ENCODE results near the gene MYB. TPM values are rescaled to one million over a fixed set of nuclear protein-coding genes. Genes with fewer than 3 reads are reported as not detected.
A peak's percentile ranks its signal among the peaks of the same experiment; 100 is the strongest.

The MYB gene
- 7.9 and 10.4 TPM in 2 replicates for total RNA-seq (2014; rRNA removed; shearing (Covaris generic))
- polyA plus RNA-seq (2016; fragmentation: Nextera tagmentation; extraction: Ambion mirVana) = 3.0 and 4.2 TPM in 2 replicates
- long read RNA-seq, partial matches to known transcripts = 0 of 2 reads
- long read RNA-seq, other reads (novel, unspliced or antisense) = 1 of 2 reads

DNA sequence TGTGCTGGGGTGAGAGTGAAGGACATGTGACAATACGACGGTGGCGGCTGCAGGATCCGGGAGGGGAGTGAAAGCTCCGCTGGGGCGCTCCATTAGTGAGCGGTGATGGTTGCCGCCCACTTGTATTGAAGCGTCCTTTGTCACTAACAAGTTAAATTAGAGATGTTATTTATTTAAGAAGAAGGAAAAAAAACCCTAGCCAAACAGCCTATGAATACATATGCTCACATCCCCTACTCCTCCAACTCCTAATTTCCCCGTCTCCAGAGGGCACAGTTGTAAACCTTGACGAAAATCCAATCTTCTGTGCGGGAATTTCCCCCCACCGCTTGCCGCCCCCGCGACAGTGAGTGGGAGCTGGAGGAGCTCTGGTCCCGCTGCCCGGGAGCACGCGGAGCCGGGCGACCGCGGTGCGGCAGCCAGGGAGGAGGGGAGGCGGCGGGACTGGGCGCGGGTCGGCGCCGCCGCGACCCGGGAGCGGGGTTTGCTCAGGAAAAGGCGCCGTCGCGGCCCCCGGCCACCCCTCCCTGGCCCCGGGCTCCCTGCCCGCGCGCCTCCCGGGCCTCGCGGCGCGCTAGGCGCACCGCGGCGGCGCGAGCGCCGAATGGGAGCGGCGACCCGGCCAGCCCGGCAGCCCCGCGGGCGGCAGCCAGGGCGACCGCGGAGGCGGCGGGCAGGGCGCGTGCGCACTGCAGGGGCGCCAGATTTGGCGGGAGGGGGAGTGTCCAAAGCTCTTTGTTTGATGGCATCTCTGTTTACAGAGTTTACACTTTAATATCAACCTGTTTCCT lies at the start of gene MYB:
MYB (plus strand) TSS at position 767 of the 791 bp plus-strand sequence. CDS start 206 bp downstream, outside the sequence.
- H3K27ac Mint-ChIP-seq = no peak within 1 kb of the TSS

More for the DNA sequence above, at the start of gene MYB:
- peak within 1 kb of the TSS; percentile 97 for H2AFZ ChIP-seq
- H3K4me1 Mint-ChIP-seq = peaks cover 8% of the 10 kb centered on the region
- peaks cover 41% of the 10 kb centered on the region for H3K27me3 ChIP-seq (ENCODE audit: insufficient read depth)
- peak; percentile 82 for DNase-seq (ENCODE audit: low spot score)
- H3K9me2 ChIP-seq (ENCODE audit: insufficient read depth) = no peaks in the 10 kb centered on the region
- no peak within 1 kb of the TSS for H3K27ac ChIP-seq (ENCODE audit: low read depth)
- peaks cover 12% of the 10 kb centered on the region for H3K4me1 ChIP-seq (ENCODE audit: insufficient read depth)
- peaks cover 27% of the 10 kb centered on the region for H3K27me3 Mint-ChIP-seq (ENCODE audit: insufficient read depth, low read depth, poor library complexity)
- peak within 1 kb of the TSS; percentile 79 for H3K4me3 Mint-ChIP-seq
- H3K4me3 ChIP-seq = peak within 1 kb of the TSS; percentile 90
- H4K20me1 ChIP-seq (replicated peaks; ENCODE audit: insufficient read depth) = no peaks in the 10 kb centered on the region
- TF ChIP-seq POLR2AphosphoS5 (IDR thresholded peaks at IDR 0.05; ENCODE audit: low read depth) = no peak
- TF ChIP-seq ZNF114 (CRISPR knock-in tag; IDR thresholded peaks at IDR 0.05) = no peak
- TF ChIP-seq ZNF331 (CRISPR knock-in tag; IDR thresholded peaks at IDR 0.05; ENCODE audit: low read depth) = no peak
- TF ChIP-seq, protein P1, sequence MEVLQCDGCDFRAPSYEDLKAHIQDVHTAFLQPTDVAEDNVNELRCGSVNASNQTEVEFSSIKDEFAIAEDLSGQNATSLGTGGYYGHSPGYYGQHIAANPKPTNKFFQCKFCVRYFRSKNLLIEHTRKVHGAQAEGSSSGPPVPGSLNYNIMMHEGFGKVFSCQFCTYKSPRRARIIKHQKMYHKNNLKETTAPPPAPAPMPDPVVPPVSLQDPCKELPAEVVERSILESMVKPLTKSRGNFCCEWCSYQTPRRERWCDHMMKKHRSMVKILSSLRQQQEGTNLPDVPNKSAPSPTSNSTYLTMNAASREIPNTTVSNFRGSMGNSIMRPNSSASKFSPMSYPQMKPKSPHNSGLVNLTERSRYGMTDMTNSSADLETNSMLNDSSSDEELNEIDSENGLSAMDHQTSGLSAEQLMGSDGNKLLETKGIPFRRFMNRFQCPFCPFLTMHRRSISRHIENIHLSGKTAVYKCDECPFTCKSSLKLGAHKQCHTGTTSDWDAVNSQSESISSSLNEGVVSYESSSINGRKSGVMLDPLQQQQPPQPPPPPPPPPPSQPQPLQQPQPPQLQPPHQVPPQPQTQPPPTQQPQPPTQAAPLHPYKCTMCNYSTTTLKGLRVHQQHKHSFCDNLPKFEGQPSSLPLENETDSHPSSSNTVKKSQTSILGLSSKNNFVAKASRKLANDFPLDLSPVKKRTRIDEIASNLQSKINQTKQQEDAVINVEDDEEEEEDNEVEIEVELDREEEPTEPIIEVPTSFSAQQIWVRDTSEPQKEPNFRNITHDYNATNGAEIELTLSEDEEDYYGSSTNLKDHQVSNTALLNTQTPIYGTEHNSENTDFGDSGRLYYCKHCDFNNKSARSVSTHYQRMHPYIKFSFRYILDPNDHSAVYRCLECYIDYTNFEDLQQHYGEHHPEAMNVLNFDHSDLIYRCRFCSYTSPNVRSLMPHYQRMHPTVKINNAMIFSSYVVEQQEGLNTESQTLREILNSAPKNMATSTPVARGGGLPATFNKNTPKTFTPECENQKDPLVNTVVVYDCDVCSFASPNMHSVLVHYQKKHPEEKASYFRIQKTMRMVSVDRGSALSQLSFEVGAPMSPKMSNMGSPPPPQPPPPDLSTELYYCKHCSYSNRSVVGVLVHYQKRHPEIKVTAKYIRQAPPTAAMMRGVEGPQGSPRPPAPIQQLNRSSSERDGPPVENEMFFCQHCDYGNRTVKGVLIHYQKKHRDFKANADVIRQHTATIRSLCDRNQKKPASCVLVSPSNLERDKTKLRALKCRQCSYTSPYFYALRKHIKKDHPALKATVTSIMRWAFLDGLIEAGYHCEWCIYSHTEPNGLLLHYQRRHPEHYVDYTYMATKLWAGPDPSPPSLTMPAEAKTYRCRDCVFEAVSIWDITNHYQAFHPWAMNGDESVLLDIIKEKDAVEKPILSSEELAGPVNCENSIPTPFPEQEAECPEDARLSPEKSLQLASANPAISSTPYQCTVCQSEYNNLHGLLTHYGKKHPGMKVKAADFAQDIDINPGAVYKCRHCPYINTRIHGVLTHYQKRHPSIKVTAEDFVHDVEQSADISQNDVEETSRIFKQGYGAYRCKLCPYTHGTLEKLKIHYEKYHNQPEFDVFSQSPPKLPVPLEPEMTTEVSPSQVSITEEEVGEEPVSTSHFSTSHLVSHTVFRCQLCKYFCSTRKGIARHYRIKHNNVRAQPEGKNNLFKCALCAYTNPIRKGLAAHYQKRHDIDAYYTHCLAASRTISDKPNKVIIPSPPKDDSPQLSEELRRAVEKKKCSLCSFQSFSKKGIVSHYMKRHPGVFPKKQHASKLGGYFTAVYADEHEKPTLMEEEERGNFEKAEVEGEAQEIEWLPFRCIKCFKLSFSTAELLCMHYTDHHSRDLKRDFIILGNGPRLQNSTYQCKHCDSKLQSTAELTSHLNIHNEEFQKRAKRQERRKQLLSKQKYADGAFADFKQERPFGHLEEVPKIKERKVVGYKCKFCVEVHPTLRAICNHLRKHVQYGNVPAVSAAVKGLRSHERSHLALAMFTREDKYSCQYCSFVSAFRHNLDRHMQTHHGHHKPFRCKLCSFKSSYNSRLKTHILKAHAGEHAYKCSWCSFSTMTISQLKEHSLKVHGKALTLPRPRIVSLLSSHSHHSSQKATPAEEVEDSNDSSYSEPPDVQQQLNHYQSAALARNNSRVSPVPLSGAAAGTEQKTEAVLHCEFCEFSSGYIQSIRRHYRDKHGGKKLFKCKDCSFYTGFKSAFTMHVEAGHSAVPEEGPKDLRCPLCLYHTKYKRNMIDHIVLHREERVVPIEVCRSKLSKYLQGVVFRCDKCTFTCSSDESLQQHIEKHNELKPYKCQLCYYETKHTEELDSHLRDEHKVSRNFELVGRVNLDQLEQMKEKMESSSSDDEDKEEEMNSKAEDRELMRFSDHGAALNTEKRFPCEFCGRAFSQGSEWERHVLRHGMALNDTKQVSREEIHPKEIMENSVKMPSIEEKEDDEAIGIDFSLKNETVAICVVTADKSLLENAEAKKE (CRISPR knock-in tag; IDR thresholded peaks at IDR 0.05) = no peak
- TF ChIP-seq, protein P2, sequence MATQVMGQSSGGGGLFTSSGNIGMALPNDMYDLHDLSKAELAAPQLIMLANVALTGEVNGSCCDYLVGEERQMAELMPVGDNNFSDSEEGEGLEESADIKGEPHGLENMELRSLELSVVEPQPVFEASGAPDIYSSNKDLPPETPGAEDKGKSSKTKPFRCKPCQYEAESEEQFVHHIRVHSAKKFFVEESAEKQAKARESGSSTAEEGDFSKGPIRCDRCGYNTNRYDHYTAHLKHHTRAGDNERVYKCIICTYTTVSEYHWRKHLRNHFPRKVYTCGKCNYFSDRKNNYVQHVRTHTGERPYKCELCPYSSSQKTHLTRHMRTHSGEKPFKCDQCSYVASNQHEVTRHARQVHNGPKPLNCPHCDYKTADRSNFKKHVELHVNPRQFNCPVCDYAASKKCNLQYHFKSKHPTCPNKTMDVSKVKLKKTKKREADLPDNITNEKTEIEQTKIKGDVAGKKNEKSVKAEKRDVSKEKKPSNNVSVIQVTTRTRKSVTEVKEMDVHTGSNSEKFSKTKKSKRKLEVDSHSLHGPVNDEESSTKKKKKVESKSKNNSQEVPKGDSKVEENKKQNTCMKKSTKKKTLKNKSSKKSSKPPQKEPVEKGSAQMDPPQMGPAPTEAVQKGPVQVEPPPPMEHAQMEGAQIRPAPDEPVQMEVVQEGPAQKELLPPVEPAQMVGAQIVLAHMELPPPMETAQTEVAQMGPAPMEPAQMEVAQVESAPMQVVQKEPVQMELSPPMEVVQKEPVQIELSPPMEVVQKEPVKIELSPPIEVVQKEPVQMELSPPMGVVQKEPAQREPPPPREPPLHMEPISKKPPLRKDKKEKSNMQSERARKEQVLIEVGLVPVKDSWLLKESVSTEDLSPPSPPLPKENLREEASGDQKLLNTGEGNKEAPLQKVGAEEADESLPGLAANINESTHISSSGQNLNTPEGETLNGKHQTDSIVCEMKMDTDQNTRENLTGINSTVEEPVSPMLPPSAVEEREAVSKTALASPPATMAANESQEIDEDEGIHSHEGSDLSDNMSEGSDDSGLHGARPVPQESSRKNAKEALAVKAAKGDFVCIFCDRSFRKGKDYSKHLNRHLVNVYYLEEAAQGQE (IDR thresholded peaks at IDR 0.05; ENCODE audit: unreplicated experiment) = no peak
- TF ChIP-seq, protein P3, sequence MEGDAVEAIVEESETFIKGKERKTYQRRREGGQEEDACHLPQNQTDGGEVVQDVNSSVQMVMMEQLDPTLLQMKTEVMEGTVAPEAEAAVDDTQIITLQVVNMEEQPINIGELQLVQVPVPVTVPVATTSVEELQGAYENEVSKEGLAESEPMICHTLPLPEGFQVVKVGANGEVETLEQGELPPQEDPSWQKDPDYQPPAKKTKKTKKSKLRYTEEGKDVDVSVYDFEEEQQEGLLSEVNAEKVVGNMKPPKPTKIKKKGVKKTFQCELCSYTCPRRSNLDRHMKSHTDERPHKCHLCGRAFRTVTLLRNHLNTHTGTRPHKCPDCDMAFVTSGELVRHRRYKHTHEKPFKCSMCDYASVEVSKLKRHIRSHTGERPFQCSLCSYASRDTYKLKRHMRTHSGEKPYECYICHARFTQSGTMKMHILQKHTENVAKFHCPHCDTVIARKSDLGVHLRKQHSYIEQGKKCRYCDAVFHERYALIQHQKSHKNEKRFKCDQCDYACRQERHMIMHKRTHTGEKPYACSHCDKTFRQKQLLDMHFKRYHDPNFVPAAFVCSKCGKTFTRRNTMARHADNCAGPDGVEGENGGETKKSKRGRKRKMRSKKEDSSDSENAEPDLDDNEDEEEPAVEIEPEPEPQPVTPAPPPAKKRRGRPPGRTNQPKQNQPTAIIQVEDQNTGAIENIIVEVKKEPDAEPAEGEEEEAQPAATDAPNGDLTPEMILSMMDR (conservative IDR thresholded peaks at IDR 0.05; ENCODE audit: low read depth in 2 of 2) = no peak
- no peak for TF ChIP-seq CREB1 (CRISPR knock-in tag; IDR thresholded peaks at IDR 0.05; ENCODE audit: low read depth)
- TF ChIP-seq JUNB (IDR thresholded peaks at IDR 0.05; ENCODE audit: unreplicated experiment) = no peak
- TF ChIP-seq NANOG (IDR thresholded peaks at IDR 0.05; ENCODE audit: borderline replicate concordance) = no peak
- TF ChIP-seq EZH2phosphoT487 (IDR thresholded peaks at IDR 0.05; ENCODE audit: unreplicated experiment) = no peak
- TF ChIP-seq, protein P4, sequence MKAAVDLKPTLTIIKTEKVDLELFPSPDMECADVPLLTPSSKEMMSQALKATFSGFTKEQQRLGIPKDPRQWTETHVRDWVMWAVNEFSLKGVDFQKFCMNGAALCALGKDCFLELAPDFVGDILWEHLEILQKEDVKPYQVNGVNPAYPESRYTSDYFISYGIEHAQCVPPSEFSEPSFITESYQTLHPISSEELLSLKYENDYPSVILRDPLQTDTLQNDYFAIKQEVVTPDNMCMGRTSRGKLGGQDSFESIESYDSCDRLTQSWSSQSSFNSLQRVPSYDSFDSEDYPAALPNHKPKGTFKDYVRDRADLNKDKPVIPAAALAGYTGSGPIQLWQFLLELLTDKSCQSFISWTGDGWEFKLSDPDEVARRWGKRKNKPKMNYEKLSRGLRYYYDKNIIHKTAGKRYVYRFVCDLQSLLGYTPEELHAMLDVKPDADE (IDR thresholded peaks at IDR 0.05) = no peak
- no peak for TF ChIP-seq STAT1 (IDR thresholded peaks at IDR 0.05; ENCODE audit: unreplicated experiment)
- TF ChIP-seq EZH2 (IDR thresholded peaks at IDR 0.05; ENCODE audit: low read depth, unreplicated experiment) = no peak
- H3K4me2 ChIP-seq = peak within 1 kb of the TSS; percentile 97
- peak; percentile 23 for ATAC-seq
- peaks cover 6% of the 10 kb centered on the region for H3F3A ChIP-seq (replicated peaks; ENCODE audit: low read depth)
- H3K36me3 ChIP-seq (ENCODE audit: insufficient read depth) = no peaks in the 10 kb centered on the region
- no peaks in the 10 kb centered on the region for H3K36me3 Mint-ChIP-seq (ENCODE audit: low read depth)
- 0 out of 2 replicates have a peak, but pooled peaks cover 3% of the 10 kb centered on the region for H3K79me2 ChIP-seq (replicated peaks; ENCODE audit: insufficient read depth)
- H3K9me3 Mint-ChIP-seq = no peaks in the 10 kb centered on the region; the same call in 2 of the 3 replicates

All from GM23338 (cell line).